Kidney (tissue), 14 donors: ENCODE results near the gene KIAA0232. TPM values are rescaled to one million over a fixed set of nuclear protein-coding genes. Genes with fewer than 3 reads are reported as not detected.

Experiments
- DNase-seq, 5 donors: peaks; one replicate each; pipeline ENCODE4 v3.0.0-alpha.2; 2013 to 2020
- FAIRE-seq: peaks from 2 replicates; lab custom pipeline; 2012; peaks lifted over from hg19 to GRCh38; lab: Jason Lieb, UNC
- H3K27ac ChIP-seq, 2 donors: one replicate each; pipeline ENCODE4 v1.7.0; 2013; ENCODE audit warnings: low read depth in 2 of 2, low read length in 2 of 2, inconsistent platforms in 1 of 2
- H3K27me3 ChIP-seq: one replicate; pipeline ENCODE4 v1.7.1; 2013; ENCODE audit warnings: low read length, inconsistent platforms; ENCODE audit not compliant: control insufficient read depth, insufficient read depth
- H3K36me3 ChIP-seq, 3 donors: one replicate each; pipeline versions ENCODE4 v1.7.0 to v1.7.1; 2013; ENCODE audit warnings: low read length in 3 of 3, control low read depth in 1 of 3, inconsistent platforms in 1 of 3; ENCODE audit not compliant: insufficient read depth in 3 of 3, control insufficient read depth in 2 of 3
- H3K4me1 ChIP-seq, 3 donors: one replicate each; pipeline versions ENCODE4 v1.7.0 to v1.7.1; 2013; ENCODE audit warnings: low read length in 3 of 3, inconsistent platforms in 1 of 3, low read depth in 1 of 3; ENCODE audit not compliant: control insufficient read depth in 2 of 3, insufficient read depth in 2 of 3
- H3K4me3 ChIP-seq, 3 donors: one replicate each; pipeline versions ENCODE4 v1.7.0 to v1.8.1; 2013; ENCODE audit warnings: low read length in 3 of 3, control low read depth in 1 of 3, inconsistent platforms in 1 of 3
- H3K9ac ChIP-seq, 3 donors: one replicate each; pipeline versions ENCODE4 v1.7.0 to v1.7.1; 2013; ENCODE audit warnings: low read length in 3 of 3, control low read depth in 1 of 3, inconsistent platforms in 1 of 3
- H3K9me3 ChIP-seq, 3 donors: one replicate each; pipeline versions ENCODE4 v1.7.0 to v1.7.1; 2013; ENCODE audit warnings: low read length in 3 of 3, control low read depth in 1 of 3, inconsistent platforms in 1 of 3; ENCODE audit not compliant: control insufficient read depth in 2 of 3, insufficient read depth in 1 of 3
- CTCF ChIP-seq: IDR thresholded peaks from 3 replicates; pipeline ENCODE4 v1.5.1; 2012; ENCODE audit warnings: mild to moderate bottlenecking, moderate library complexity, borderline replicate concordance; ENCODE audit not compliant: insufficient read depth; ENCODE audit errors: extremely low read depth
- intact Hi-C: fragments of 100-400 bp; cut with DNase I; formaldehyde crosslinking; loops from one replicate; pipeline ENCODE4 v1.11.1; 2022
- polyA plus RNA-seq: library from polyadenylated mRNA; stranded (reverse); fragments of 350-450 nt; fragmentation: Illumina TruSeq; extraction: RNeasy Lipid Tissue Mini Kit (QIAGEN cat#74804); gene quantifications from one replicate; pipeline ENCODE4 v1.2.3, GENCODE V29; 2014; ENCODE audit warnings: low read depth, low replicate concordance; ENCODE audit not compliant: insufficient read depth
- total RNA-seq: library from RNA; stranded (reverse); fragmentation: NEBNext Ultra II Directional; extraction: Animal tissue kit (Norgen Biotek cat#: 25700); gene quantifications from one replicate; pipeline ENCODE4 v1.2.1, GENCODE V29; 2021
- donor health status: control.
- donor health status: control.
- donor health status: control.
- donor health status: control.
- donor health status: control.
- donor health status: DM: yes; HTN: yes; CAD: no.
- donor health status: Normal renal cell carcinoma (clear cell type).

The KIAA0232 gene
- total and polyA plus RNA-seq, 2 donors from 2014 or later: 14.0 to 39.9 TPM

GRCh38 chr4:6876440-6876839 is 93.9 kb downstream of the KIAA0232 start:
- TF ChIP-seq CTCF: no peak
- Histone ChIP-seq H3K9me3 (no peaks in the 10 kb centered on the region), H3K27me3 (no peaks in the 10 kb centered on the region), H3K4me1 (no peaks in the 10 kb centered on the region), H3K27ac (no peak overlapping the region), H3K4me3 (no peak overlapping the region), H3K9ac (no peak overlapping the region), H3K36me3 (peaks cover 4 to 75% (median 57%) of the 10 kb centered on the region in 3 donors)
- DNase-seq (no peak), FAIRE-seq (no peak)
- intact Hi-C loops: no loop called here

GRCh38 chr4:6877067-6877466 is 94.5 kb downstream of the KIAA0232 start:
- TF ChIP-seq CTCF: no peak
- H3K4me1 ChIP-seq: no peaks in the 10 kb centered on the region
- no peak overlapping the region for H3K4me3 ChIP-seq
- H3K9ac ChIP-seq: no peak overlapping the region
- intact Hi-C loops: no loop called here
- no peaks in the 10 kb centered on the region for H3K9me3 ChIP-seq
- peaks cover 2 to 75% (median 55%) of the 10 kb centered on the region in 3 donors for H3K36me3 ChIP-seq
- FAIRE-seq (no peak), DNase-seq (no peak)
- H3K27me3 ChIP-seq: no peaks in the 10 kb centered on the region
- no peak overlapping the region for H3K27ac ChIP-seq

GRCh38 chr4:6878451-6879059 is 96.0 kb downstream of the KIAA0232 start:
- H3K27me3 ChIP-seq: no peaks in the 10 kb centered on the region
- H3K27ac ChIP-seq: no peak overlapping the region
- H3K9me3 ChIP-seq: no peaks in the 10 kb centered on the region
- DNase-seq: no peak
- FAIRE-seq: no peak
- no peaks in the 10 kb centered on the region for H3K4me1 ChIP-seq
- no peak overlapping the region for H3K9ac ChIP-seq
- intact Hi-C loops: no loop called here
- no peak for TF ChIP-seq CTCF
- H3K4me3 ChIP-seq: no peak overlapping the region
- peaks cover 2 to 68% (median 46%) of the 10 kb centered on the region in 3 donors for H3K36me3 ChIP-seq

- TF ChIP-seq CTCF: no peak
- no peak overlapping the region for H3K27ac ChIP-seq
- H3K4me3 ChIP-seq: no peak overlapping the region
- intact Hi-C loops: no loop called here
- H3K9ac ChIP-seq: no peak overlapping the region
- DNase-seq (no peak), FAIRE-seq (no peak)
- peaks cover 0 to 5% (median 3%) of the 10 kb centered on the region in 3 donors for H3K4me1 ChIP-seq
- no peaks in the 10 kb centered on the region for H3K9me3 ChIP-seq
- peaks cover 0 to 55% (median 30%) of the 10 kb centered on the region in 3 donors for H3K36me3 ChIP-seq
- no peaks in the 10 kb centered on the region for H3K27me3 ChIP-seq
Measured at GRCh38 chr4:6880691-6881090, 98.2 kb downstream of the KIAA0232 start.
